ENCODE results near the gene FAM169A. TPM values are rescaled to one million over a fixed set of nuclear protein-coding genes. Genes with fewer than 3 reads are reported as not detected.

The FAM169A gene
- total RNA-seq, 2 experiments from 2014 or later = 13.3 to 14.7 TPM

DNA sequence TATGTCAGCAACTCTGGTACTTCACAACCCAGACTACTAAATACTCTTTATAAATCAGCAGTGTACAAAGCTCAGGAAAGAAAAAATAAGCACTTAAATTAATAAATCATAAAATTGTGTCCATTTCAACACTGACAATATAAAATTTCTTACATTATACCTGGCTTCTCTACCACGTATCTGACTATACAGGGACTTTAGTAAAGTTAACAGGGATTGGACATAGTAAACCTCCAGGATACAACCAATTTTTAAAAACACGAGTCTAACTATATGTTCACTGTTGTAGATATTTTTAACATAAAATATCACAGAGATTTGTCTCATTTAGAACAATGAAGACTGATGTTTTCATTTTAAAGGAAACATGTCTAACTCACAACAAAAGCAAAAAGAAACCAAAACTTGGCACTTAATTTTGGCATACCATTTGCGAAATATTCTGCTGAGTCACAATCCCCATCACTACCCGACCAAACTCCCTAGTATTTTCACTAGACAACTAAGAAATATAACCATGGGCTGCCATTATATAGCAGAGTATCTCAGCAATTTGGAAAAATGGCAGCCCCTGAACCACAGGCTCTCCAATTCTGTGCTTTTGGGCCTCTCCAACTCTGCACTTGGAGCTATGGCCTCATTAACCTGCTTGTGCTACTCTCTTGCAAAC is 14.4 kb downstream of the FAM169A start:
- Mint-ChIP-seq H3K27me3 (no peaks in the 10 kb centered on the region), H3K27ac (peak overlapping the region; percentile 55), H3K4me1 (ENCODE audit: low read depth) (peaks cover 54% of the 10 kb centered on the region), H3K36me3 (ENCODE audit: low read depth) (no peaks in the 10 kb centered on the region), H3K4me3 (peak overlapping the region; percentile 38), H3K9me3 (peaks cover 6% of the 10 kb centered on the region)
- H3K36me3 ChIP-seq (ENCODE audit: insufficient read depth, low read length) = no peaks in the 10 kb centered on the region
- POLR2A ChIA-PET = interaction anchor here (1.6 kb wide), 1 partner anchor 14 kb away, joined by 8 read pairs; the partner anchor contains the start of gene FAM169A
- peak; percentile 32 for ATAC-seq (ENCODE audit: poor library complexity)
- H3K4me3 ChIP-seq (ENCODE audit: low read length) = peak overlapping the region; percentile 8
- peaks cover 0 to 3% of the 10 kb centered on the region in 2 experiments for H3K9me3 ChIP-seq (ENCODE audit: control insufficient read depth in 1 of 2, insufficient read depth in 1 of 2, low read length in 2 of 2)
- H3K4me1 ChIP-seq (ENCODE audit: insufficient read depth, low read length) = peaks cover 10% of the 10 kb centered on the region
- no peak overlapping the region for H3K27ac ChIP-seq (ENCODE audit: low read depth in 1 of 2, low read length in 2 of 2)
- intact Hi-C loops (cut with DNase I, micrococcal nuclease) = no loop called here
- CTCF ChIA-PET = no interaction called here
- H3K27me3 ChIP-seq (ENCODE audit: control insufficient read depth in 1 of 2, insufficient read depth in 2 of 2, low read length in 2 of 2) = no peaks in the 10 kb centered on the region
- TF ChIP-seq, protein P1, sequence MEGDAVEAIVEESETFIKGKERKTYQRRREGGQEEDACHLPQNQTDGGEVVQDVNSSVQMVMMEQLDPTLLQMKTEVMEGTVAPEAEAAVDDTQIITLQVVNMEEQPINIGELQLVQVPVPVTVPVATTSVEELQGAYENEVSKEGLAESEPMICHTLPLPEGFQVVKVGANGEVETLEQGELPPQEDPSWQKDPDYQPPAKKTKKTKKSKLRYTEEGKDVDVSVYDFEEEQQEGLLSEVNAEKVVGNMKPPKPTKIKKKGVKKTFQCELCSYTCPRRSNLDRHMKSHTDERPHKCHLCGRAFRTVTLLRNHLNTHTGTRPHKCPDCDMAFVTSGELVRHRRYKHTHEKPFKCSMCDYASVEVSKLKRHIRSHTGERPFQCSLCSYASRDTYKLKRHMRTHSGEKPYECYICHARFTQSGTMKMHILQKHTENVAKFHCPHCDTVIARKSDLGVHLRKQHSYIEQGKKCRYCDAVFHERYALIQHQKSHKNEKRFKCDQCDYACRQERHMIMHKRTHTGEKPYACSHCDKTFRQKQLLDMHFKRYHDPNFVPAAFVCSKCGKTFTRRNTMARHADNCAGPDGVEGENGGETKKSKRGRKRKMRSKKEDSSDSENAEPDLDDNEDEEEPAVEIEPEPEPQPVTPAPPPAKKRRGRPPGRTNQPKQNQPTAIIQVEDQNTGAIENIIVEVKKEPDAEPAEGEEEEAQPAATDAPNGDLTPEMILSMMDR (IDR thresholded peaks at IDR 0.05) = no peak
- DNase-seq = peak in 1 of 14 experiments; percentile 39

DNA sequence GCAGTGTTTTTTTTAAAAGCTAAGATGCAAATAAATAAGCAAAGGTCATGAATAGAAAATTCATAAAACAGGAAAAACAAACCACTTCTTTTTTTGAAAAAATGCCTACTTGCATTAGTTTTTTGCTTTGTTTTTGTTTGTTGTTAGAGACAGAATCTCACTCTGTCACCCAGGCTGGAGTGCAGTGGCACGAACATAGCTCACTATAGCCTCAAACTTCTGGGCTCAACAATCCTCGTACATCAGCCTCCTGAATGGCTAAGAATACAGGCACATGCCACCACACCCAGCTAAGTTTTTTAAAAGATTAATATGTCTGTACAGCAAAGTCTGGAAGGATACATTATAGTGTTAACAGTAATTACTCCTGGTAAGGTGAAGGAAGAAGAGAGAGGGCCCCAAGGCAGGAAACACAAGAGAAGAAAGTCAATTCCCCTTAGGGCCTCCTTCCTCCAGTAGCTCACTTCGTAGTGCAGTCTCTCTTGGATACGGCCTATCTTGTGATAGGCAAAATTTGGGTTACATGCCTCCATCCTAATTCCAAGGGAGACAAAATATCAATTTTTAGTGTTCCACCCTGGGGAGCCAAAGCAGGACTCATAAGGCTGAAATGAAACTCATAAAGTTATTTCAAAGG is 15.3 kb downstream of the FAM169A start:
- H3K9me3 ChIP-seq (ENCODE audit: control insufficient read depth in 1 of 2, insufficient read depth in 1 of 2, low read length in 2 of 2) = peaks cover 0 to 3% of the 10 kb centered on the region in 2 experiments
- no peak for DNase-seq
- no peak overlapping the region for H3K4me3 ChIP-seq (ENCODE audit: low read length)

DNA sequence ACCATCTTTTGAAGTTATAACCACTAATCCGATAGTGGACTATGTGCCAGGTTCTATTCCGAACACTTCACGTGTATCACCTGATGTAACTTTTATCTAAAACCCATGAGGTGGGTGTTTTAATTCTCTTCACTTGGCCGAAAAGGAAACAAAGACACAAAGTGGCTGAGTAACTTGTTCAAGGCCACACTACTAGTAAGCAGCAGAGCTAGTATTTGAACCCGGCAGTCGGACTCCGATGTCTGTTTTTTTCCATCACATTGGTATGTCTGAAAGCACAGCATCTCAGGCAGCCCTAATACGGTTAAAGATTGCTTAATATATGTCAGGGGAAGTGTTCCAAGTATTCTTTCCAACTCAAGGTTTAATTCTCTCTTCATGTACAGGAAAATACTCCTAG is 16.2 kb downstream of the FAM169A start:
- no peak overlapping the region for H3K27ac ChIP-seq (ENCODE audit: low read depth in 1 of 2, low read length in 2 of 2)
- ATAC-seq (ENCODE audit: poor library complexity) = no peak
- H3K9me3 Mint-ChIP-seq = no peaks in the 10 kb centered on the region
- no peaks in the 10 kb centered on the region for H3K36me3 ChIP-seq (ENCODE audit: insufficient read depth, low read length)
- no peaks in the 10 kb centered on the region for H3K36me3 Mint-ChIP-seq (ENCODE audit: low read depth)
- peaks cover 10% of the 10 kb centered on the region for H3K4me1 ChIP-seq (ENCODE audit: insufficient read depth, low read length)
- TF ChIP-seq, protein P1 (IDR thresholded peaks at IDR 0.05) = no peak
- peaks cover 61% of the 10 kb centered on the region for H3K4me1 Mint-ChIP-seq (ENCODE audit: low read depth)
- H3K27me3 Mint-ChIP-seq = no peaks in the 10 kb centered on the region
- DNase-seq = no peak
- no peak overlapping the region for H3K27ac Mint-ChIP-seq
- H3K27me3 ChIP-seq (ENCODE audit: control insufficient read depth in 1 of 2, insufficient read depth in 2 of 2, low read length in 2 of 2) = no peaks in the 10 kb centered on the region
- intact Hi-C loops (cut with DNase I, micrococcal nuclease) = no loop called here
- no peak overlapping the region for H3K4me3 Mint-ChIP-seq
- H3K9me3 ChIP-seq (ENCODE audit: control insufficient read depth in 1 of 2, insufficient read depth in 1 of 2, low read length in 2 of 2) = no peaks in the 10 kb centered on the region
- ChIA-PET POLR2A (no interaction called here), CTCF (no interaction called here)
- no peak overlapping the region for H3K4me3 ChIP-seq (ENCODE audit: low read length)

More for the DNA sequence above, 15.3 kb downstream of the FAM169A start:
- H3K27me3 Mint-ChIP-seq = no peaks in the 10 kb centered on the region
- peak; percentile 52 for ATAC-seq (ENCODE audit: poor library complexity)
- CTCF ChIA-PET = no interaction called here
- H3K4me3 Mint-ChIP-seq = peak overlapping the region; percentile 13
- H3K9me3 Mint-ChIP-seq = peaks cover 5% of the 10 kb centered on the region
- no peaks in the 10 kb centered on the region for H3K36me3 Mint-ChIP-seq (ENCODE audit: low read depth)
- H3K27ac Mint-ChIP-seq = peak overlapping the region; percentile 55
- Histone ChIP-seq H3K36me3 (ENCODE audit: insufficient read depth, low read length) (no peaks in the 10 kb centered on the region), H3K4me1 (ENCODE audit: insufficient read depth, low read length) (peaks cover 10% of the 10 kb centered on the region), H3K27ac (ENCODE audit: low read depth in 1 of 2, low read length in 2 of 2) (no peak overlapping the region), H3K27me3 (ENCODE audit: control insufficient read depth in 1 of 2, insufficient read depth in 2 of 2, low read length in 2 of 2) (no peaks in the 10 kb centered on the region)
- POLR2A ChIA-PET = interaction anchor here (1.6 kb wide), 1 partner anchor 15 kb away, joined by 8 read pairs; the partner anchor contains the start of gene FAM169A
- peaks cover 55% of the 10 kb centered on the region for H3K4me1 Mint-ChIP-seq (ENCODE audit: low read depth)
- TF ChIP-seq, protein P1 (IDR thresholded peaks at IDR 0.05) = no peak
- intact Hi-C loops (cut with DNase I, micrococcal nuclease) = no loop called here
